ENCODE data around the gene KLRB1.
"Not testable (repeated sequence)": the region's sequence is repeated elsewhere in the genome, so short reads cannot be mapped to it uniquely, and the experiment has no call there.

The KLRB1 gene

DNA sequence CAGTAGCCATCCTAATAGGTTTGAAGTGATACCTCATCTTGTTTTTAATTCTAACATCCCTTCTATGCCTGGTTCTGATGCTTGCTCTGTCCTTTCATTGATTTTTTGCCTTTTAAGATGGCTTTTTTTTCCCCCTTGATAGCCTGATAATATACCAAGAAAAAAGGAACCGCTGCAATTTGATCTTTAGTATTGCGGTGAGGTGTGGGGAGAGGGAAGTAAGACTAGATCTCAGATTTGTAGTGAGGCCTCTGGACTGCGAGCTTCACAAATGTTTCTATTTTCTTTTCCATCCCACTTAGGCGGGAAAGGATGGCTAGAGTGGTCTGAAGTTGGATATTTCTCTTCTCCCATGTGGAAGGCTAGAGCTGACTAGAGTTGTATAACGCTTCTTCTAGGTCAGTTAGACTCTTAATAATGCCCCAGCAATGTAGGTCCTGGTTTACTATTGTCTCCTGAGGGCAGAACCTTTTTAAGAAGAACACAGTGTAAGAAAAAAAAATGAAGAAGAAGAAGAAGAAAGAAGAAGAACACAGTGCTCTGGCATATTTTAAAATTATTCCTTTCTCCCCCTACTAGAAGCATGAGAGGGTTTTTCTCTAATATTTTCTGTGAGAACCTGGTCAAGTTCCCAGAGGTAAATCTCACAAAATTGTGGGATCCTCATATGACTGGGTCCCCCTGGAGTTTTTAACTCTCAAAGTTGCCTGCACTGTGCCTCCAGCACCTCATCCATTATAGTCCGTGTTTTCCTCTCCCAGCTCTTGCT is 11.9 kb upstream of the KLRB1 start:
- no peak for DNase-seq

DNA sequence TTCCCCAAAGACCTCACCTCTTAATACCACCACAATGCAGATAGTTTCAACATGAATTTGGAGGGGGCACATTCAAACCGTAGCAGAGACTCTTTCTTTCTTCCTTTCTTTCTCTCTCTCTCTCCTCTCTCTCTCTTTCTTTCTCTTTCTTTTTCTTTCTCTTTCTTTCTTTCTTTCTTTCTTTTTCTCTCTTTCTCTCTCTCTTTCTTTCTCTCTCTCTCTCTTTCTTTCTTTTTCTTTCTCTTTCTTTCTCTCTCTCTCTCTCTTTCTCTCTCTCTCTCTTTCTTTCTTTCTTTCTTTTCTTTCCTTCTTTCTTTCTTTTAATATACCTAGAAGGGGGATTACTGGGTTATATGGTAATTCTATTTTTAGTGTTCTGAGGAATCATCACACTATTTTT is 11.2 kb upstream of the KLRB1 start:
- not testable (repeated sequence) for DNase-seq

DNA sequence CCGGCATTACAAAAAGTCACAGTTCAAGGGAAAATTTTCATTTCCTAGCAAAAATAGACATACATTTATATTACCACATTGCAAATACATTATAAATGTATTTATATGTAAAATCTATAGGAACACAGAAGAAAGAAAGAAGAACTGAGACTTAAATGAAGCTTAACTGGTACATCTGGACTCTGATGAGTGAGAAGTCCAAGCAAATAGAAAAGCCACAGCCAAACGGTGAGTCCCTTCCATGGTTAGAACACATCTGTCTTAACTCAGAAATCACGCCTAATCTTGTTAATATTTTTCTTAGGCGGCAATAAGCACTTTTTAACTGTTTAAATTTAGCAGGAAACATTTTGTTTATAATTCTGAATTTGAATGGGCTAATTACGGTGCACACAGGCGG is 9.4 kb upstream of the KLRB1 start:
- no peak for DNase-seq

- DNase-seq: no peak
Measured at GRCh38 chr12:9615420-9616136, 7.9 kb upstream of the KLRB1 start.

DNA sequence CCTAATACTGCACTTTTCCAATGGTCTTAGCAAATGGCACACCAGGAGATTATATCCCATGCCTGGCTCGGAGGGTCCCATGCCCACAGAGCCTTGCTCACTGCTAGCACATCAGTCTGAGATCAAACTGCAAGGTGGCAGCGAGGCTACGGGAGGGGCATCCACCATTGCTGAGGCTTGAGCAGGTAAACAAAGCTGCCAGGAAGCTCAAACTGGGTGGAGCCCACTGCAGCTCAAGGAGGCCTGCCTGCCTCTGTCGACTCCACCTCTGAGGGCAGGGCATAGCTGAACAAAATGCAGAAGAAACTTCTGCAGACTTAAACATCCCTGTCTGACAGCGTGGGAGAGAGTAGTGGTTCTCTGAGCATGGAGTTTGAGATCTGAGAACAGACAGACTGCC is 2.9 kb upstream of the KLRB1 start:
- DNase-seq: not testable (repeated sequence)

- no peak for DNase-seq
Measured at GRCh38 chr12:9606736-9607372, 862 bp downstream of the KLRB1 start.

- no peak for DNase-seq
Measured at GRCh38 chr12:9606247-9606646, 1.5 kb downstream of the KLRB1 start.

GRCh38 chr12:9605483-9605882 is 2.2 kb downstream of the KLRB1 start:
- DNase-seq: no peak

DNA sequence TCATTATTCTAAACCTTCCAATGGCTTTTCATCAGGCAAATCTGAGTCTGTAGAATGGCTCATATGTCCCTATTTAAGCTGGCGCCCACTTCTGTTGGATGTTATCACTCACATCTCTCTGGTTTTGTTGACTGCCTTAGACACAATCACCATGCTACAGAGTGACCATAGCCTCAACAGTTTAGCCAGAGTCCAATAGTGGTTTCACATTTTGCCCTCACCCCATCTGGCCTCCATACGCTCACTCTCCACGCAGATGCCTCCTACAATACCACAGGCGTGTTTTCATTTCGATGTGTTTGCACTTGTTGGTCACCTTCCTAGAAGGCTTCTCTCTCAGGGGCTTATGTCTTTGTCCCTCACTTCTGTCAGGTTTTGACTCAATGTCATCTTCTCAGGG is 3.4 kb downstream of the KLRB1 start:
- no peak for DNase-seq

DNA sequence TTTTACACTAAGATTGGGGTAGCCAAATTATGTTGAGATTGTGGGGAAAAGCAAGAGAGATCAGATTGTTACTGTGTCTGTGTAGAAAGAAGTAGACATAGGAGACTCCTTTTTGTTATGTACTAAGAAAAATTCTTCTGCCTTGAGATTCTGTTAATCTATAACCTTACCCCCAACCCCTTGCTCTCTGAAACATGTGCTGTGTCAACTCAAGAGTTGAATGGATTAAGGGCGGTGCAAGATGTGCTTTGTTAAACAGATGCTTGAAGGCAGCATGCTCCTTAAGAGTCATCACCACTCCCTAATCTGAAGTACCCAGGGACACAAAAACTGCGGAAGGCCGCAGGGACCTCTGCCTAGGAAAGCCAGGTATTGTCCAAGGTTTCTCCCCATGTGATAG is 7.3 kb downstream of the KLRB1 start:
- DNase-seq: not testable (repeated sequence)

DNA sequence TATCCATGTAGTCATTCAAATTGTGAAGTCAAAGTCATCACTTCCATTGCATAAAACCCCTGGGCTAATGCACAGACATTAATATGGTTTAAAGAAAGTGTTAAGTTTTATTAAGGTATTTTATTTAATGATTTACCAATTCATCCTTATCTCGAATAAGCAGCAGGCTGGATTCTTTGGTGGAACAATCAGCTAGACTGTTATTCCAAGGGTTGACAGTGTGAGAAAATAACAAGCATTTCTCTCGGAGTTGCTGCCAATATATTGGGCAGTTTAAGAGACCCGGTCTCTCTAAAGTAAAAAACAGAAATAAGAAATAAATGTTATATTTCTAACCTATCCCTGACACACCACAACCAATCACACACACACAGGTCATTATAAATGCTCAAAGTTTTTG is 9.4 kb downstream of the KLRB1 start:
- DNase-seq: no peak

DNA sequence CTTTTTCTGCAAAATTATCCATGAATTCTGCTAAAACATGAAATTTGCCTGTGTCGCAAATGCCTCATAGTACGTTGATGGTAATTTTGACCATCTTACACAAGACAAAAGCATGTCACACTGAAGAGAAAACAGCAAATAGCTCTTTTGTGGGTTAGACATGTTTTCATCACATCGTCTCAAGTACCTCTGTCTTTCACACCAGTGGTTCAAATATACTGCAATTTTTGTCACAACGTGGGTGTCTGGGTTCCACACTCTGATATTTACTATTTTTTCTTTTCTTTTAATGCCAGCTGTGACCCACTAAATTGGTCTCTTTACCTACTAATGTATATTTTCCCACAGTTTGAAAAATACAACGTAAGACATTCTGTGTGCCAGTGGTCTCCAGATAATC is 10.4 kb downstream of the KLRB1 start:
- no peak for DNase-seq

DNA sequence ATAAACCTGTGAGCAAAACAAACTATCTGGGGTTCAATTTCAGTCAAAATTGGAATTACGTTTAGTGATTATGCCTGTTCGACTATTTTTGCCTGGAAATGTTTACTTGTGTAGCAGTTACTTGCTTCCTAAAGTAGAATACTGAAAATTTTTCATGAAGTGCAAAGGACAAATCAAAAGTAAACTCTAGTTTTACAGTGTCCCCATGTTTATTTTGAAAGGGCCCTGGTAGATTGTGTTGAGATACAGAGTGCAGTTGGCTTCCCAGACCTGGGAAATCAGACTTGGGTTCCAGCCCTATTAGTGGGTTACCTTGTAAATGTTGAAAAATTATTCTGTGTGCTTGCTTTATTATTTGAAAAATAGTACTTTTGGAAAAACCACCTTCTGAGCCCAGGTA is 17.3 kb downstream of the KLRB1 start:
- no peak for DNase-seq

- DNase-seq: no peak
Measured at GRCh38 chr12:9588749-9589148, 19.0 kb downstream of the KLRB1 start.

DNA sequence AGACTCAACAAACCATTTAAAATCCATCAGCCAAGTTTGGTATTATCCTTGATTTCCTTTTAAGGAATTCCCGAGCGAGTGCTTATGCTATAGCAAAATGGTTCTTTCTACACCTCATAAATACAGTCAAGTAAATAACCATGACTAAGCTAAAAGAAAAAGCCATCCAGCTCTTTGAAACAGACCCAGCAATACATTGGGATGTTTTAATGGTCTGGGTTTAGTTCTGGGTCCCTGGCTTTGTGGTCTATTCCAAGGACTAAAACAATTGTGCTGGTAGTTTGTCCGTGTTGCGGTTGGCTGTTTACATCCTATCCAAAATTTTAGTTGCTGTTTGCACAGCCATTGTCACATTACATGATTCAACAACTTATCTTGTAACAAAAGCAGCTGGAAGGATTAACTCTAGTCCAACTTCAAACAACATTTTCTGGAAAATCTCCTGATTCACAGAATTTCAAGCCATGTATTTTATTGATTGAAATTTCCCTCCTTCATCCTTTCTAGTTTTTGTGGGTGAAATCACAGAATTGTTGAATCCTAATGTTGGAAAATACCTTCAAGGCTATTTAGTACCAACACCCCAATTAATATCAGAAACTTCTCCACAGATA is 19.6 kb downstream of the KLRB1 start:
- no peak for DNase-seq

DNA sequence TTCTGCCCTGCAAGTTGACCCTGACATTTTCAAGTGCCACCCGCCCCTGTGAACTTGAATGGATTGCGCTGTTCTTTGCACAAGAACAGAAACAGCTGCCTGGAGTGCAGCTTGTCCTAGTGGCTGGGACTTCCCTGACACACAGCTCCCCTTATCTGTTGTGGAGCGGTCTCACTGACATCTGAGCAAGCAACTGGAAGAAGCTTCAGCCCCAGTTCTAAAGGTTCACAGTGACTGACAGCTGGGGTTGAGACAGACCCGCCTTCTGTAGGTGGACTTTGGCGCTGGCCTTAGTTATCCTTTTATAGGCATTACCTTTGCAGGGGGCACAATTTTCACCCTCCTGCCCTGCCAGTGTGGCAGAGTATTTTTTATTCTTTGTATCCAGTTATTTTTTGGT is 30.0 kb downstream of the KLRB1 start:
- not testable (repeated sequence) for DNase-seq

DNA sequence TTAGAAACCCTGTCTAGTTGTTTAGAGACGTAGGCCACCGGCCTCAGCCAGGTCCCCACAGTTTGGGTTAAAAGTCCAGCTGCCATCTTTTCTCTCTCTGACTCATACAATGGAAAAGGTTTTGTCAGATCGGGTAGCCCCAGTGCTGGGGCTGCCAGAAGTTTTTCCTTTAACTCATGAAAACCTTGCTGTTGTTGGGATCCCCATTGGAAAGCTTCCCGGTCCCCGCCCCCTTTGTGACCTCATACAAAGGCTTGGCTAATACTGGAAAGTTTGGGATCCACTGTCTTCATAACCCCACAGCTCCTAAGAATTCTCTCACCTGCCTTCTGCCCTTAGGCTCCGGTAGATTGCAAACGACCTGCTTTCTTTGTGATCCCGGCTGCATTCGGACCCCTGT is 40.6 kb downstream of the KLRB1 start:
- peak; percentile 4 for DNase-seq

DNA sequence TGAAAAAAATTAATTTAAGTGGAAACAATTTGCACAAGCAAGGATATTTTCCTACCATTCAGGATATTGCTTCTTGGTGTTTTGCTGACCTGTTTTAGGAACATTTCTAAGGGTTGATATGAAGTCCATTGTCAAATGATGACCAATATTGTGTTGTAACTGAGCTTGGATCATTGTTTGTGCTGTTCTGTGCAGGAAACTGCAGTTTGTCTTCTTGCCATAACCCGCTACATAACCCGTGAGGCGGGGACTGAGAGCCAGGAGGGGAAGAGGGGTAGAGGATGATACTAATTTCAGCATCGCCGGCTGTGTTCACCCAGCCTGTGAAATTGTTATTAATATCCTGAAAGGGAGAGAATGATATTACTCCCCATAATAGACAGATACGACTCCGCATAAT is 41.6 kb downstream of the KLRB1 start:
- not testable (repeated sequence) for DNase-seq

DNA sequence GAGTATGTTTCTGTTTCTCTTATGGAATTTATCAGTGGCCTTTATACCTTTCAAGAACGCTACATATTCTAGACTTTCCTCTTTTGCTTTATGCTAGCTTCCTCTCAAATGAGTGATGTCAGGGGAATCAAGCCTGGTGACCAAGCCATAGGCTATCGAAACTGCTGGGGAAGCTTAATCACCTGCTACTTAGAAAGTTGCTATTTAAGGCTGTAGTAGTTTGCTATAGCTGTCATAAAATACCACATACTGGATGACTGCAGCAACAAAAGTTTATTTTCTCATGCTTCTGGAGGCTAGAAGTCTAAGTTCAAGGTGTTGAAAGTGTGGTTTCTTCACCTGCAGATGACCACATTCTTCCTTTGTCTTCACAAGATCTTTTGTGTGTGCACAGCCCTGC is 43.3 kb downstream of the KLRB1 start:
- not testable (repeated sequence) for DNase-seq

GRCh38 chr12:9562841-9563453 is 44.8 kb downstream of the KLRB1 start:
- not testable (repeated sequence) for DNase-seq

DNA sequence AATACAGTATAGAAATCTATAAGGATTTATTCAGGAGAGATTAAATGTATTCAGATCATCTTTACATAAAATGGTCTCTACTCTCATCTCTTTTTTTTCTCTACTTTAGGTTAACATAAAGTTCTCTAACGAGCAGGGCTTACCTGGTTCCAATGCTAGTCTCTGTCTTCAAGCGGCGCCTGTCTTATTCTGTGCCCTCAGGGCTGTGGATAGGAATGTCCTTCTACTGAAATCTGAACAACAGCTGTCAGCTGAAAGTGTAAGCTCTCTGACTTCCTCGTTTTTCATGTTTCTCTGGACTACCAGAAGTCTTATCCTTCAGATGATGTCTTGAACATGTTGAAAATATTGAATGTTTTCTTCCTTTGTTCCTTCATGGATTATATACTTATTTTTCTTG is 62.2 kb downstream of the KLRB1 start:
- DNase-seq: not testable (repeated sequence)
